Activated gamma-delta T cell treated with anti-CD3 and anti-CD28 coated beads, Interleukin-2, amount 50 U/mL, for 16 hours (primary cell): ENCODE data around the gene ATP2C2.
"Not testable (repeated sequence)": the region's sequence is repeated elsewhere in the genome, so short reads cannot be mapped to it uniquely, and the experiment has no call there.

Experiments
- DNase-seq: peaks from one replicate; pipeline ENCODE4 v3.0.0-alpha.2; 2020; ENCODE audit warnings: low read depth

ATP2C2 gene, protein sequence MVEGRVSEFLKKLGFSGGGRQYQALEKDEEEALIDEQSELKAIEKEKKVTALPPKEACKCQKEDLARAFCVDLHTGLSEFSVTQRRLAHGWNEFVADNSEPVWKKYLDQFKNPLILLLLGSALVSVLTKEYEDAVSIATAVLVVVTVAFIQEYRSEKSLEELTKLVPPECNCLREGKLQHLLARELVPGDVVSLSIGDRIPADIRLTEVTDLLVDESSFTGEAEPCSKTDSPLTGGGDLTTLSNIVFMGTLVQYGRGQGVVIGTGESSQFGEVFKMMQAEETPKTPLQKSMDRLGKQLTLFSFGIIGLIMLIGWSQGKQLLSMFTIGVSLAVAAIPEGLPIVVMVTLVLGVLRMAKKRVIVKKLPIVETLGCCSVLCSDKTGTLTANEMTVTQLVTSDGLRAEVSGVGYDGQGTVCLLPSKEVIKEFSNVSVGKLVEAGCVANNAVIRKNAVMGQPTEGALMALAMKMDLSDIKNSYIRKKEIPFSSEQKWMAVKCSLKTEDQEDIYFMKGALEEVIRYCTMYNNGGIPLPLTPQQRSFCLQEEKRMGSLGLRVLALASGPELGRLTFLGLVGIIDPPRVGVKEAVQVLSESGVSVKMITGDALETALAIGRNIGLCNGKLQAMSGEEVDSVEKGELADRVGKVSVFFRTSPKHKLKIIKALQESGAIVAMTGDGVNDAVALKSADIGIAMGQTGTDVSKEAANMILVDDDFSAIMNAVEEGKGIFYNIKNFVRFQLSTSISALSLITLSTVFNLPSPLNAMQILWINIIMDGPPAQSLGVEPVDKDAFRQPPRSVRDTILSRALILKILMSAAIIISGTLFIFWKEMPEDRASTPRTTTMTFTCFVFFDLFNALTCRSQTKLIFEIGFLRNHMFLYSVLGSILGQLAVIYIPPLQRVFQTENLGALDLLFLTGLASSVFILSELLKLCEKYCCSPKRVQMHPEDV

DNA sequence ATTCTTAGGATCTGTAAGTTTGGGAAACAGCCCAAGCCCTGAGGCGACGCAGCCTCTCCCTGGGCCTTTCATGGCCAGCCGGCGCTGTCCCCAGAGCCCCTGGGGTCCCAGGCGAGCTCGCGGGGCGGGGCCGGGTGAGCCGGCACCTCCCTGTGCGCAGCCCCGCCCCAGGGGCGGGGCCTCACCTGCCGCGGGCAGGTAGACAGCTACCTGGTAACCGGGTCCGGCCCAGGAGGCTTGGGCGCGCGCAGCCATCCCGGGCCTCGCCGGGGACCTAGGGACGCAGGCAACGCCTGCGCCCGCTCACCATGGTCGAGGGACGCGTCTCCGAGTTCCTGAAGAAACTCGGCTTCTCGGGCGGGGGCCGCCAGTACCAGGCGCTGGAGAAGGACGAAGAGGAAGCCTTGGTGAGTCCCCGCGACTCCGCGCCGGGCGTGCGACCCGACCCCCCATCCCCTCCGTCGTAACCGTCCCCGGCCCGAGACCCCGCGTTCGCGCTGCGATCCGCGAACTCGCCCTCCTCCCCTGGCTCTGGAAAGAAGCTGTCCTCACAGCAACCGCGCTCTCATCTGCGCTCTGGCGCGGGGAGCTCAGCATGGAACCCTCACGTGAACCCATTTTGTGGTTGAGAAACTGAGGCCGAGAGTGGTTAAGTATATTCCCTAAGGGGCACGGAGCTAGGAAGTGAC, at the start of gene ATP2C2:
TSS of gene ATP2C2 (plus strand) at position 231 of the 689 bp plus-strand sequence. CDS start at position 309, 78 bp downstream.
- no peak for DNase-seq

DNA sequence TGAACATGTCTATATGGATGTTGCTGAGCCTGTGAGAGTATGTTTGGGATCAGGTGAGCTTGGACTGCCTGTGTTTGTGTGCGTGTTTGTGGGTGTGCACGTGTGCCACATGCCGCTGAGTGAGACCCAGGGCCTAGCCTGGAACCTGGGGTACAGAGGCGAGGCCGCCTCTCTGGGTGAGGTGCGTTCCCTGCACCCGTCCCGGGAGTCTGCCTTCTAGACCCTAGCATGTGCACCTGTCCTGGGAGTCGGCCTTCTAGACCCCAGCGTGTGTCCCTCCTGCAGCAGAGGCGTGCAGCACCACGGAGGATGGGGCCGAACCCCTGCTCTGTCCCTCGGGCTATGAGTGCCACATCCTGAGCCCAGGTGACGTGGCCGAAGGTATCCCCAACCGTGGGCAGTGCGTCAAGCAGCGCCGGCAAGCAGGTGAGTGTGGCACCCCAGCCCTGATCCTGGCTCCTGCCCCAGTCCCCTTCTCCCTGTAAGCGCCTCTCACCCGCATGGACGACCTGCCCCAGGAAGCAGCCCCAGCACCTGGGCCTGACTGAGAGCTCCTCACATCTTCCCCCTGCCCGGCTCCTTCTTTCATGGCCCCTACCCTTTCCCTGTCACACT, 49.1 kb upstream of the ATP2C2 start:
- DNase-seq, result no peak

DNA sequence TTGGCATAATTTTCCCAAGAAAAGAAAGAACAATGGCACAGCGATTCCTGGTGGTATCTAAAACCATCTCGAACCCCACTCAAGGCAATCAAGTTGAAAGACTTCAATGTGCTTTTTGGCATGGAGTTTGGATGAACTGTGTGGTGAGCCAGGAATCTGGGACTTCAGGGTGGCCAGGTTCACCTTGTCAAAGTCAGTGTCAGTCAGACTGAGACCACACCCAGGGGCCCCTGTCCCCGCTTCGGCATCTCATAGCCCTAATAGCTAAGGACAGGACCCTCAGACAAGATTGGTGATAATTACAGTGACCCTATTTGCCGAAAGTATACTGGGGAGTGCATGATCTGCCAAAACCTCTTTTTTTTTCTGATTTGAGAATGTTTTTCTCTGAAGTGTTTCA, 47.8 kb upstream of the ATP2C2 start:
- DNase-seq, result no peak

DNA sequence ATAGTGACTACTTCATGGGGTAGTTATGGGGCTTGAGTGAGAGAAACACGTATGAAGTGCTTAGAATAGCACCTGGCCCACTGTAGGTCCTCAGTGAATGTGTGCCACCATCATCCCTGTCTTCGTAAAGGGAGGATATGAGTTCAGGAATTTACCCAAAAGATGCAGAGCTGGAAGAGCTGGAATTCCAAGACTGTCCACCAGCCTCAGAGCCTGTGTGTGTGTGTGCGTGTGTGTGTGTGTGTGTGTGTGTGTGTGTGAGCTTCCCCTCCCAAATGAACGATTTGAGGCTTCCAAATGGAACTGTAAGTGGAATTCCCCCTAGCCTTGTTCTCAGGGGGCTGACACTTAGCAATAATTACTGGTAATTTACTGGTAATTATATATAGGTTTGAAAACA, 46.4 kb upstream of the ATP2C2 start:
- no peak for DNase-seq

DNA sequence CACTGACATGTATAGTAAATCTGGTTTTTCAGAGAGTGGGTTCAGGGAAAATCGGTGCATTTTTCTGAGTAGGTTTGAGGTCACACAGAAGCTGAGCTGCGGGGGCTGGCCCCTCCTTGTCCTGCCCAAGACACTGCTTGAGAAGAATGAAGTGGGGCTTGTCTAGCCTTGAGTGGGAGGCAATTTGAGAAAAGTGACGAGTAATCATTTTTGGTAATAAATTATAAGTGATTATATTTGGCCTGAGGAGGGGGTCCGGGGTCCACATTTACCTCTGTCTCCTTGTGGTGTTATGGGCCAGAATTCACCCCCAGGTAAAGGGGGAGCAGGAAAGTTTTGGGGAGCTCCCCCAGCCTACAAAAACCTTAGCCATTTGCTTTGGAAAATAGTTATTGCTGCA, 45.6 kb upstream of the ATP2C2 start:
- no peak for DNase-seq

DNA sequence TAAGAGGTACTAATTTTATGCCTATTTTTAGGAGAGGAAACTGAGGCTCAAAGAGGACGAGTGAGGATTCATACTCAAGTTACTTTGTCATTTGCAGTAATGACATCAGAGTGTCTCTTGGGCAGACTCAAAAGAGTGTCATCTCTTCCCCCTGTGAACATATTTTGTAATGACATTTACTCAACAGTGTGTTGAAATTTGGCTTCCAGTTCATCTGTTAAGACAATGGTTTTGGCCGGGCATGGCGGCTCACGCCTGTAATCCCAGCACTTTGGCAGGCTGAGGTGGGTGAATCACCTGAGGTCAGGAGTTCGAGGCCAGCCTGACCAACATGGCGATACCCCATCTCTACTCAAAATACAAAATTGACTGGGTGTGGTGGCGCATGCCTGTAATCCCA, 44.7 kb upstream of the ATP2C2 start:
- DNase-seq, result no peak

DNA sequence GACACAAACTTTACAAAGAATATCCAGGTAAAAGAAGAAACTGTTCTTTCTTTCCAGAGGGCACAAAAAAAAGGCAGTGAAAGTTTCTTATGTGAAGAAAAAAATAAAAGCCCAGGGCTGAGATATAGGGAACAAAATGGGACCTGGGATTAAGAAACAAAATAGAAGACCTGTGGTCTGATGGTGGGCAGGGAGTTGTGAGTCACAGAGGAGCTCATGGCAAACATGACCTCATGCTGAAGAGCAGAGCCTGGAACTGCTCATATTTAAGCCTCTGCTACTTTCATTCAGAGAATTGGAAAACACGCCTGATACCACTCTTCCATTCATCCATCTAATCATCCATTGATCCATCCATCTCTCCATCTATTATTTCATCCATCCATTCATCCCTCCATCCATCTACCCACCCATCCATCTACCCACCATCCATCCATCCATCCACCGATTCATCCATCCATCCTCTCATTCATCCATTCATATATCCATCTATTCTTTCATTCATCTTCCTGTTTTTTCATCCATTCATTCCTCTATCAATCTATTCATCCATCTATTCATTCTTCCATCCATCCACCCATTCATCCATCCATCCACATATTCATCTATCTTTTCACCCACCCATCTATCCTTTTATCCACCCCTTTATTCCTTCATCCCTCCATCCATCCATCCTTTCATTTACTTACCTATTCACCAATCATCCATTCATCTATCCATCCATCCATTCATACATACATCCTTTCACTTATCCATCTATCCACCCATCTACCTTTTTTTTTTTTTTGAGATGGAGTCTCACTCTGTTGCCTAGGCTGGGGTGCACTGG, 43.7 kb upstream of the ATP2C2 start:
- no peak for DNase-seq

DNA sequence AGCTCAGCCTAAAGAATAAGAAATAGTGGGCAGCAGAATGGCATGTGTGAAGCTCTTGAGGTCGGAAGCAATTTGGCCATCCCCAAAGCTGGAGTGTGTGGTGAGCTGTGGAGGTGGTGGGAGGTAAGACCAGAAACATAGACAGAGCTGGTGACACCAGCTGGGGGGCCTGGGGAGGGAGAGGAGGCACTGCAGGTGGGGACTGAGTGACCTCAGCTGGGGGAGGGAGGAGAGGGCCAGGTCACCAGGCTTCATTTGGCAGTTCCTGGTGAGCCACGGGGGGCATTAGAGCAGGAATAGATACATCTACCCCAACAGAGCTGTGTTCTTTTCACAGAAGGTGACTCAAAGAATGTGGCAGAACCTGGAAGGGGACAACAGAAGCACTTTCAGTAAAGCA, 41.8 kb upstream of the ATP2C2 start:
- no peak for DNase-seq

DNA sequence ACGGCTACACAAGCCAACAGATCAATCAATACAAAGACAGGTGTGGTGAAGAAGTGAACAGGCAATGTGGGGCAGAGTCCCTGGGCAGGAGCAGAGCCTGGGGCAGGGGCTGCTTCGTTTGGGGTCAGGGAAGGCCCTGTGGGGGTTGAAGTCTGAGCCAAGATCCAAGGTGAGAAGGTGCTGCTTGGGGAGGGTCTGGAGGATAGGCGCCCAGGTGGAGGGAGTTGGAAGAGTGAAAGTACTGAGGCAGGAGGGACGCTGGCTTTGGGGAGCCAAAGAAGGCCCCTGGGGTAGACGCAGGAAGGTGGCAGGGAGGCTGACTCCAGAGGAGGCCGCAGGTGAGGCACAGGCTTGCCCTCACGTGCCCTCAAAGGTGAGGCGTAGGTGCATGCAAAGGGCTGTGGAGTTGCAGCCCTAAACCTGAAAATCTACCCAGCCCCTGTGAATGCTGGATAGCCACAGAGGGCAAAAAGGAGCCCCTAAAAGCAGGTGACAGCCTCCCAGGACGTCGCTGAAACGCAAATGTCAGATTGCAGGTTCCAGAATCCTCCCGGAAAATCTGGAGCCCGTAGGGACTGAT, 40.3 kb upstream of the ATP2C2 start:
- DNase-seq, result no peak

DNA sequence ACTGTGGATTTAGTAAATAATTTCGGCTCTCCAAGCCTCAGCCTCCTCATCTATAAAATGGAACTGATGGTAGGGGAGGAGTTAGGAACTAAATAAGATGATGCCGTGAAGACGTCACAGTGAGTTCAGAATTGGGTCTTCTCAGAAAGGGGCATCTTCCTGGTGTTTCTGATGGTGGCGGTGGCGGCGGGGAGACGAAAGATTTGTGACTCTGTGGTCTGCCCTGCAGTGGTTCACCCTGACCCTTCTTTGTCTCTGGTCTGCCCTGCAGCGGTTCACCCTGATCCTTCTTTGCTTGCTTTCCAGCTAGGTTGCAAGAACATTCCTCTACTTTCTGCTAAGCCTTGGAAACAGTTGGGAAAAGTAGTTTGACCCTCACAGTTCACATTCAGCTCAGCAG, 39.3 kb upstream of the ATP2C2 start:
- DNase-seq, result no peak

DNA sequence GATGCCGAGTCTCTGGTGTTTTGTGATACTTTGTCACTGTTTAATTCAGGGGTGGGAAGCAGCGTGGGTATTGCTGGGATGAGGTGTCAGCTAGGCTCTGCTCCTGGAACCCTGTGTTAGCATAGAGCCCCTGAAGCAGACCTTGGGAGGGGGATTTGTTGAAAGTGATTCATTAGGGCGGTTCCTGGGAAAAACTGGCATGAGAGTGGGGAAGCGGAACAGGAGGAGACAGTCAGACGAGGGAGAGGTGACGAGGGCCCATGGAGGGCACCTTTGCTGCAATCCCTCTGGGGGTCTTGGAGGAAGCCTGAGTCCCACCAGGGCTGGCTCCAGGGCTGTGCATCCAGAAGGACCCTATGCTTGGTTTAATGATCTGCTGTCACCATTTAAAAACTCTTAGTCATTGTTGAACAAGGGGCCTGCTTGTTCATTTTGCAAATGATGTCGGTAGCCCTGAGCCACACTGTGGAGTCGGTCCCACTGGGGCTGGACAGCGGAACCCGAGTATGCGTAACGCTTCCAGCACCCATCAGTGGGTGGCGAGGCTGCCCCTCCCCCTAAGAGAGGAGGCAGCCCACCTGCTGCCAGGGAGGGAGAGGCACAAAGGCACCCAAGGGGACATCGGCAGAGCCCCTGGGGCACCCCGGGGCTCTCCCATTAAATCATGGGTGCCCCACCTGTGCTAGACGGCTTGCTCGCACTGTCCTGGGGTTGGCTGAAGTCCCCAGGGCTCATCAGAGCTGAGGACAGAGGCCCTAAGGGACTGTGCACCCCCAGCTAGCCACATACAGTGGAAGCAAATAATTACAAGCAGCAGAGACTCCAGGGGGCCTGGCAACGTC, 38.3 kb upstream of the ATP2C2 start:
- DNase-seq, result no peak

DNA sequence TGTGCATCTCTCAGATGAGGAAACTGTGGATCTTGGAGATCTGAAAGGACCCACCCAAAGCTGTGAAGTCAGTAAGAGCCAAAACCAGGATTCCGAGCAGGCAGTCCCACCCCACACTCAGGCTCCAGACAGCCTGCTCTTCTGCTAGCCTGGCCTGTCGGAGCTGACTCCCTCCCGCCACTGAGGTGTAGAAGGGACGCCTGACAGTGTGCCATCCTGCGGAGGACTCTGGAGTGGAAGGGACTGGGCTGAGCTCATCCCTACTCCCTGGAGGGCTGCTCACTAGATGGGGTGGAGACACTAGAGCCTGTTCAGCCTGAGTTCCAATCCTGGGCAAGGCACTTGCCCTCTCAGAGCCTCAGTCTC, 37.7 kb upstream of the ATP2C2 start:
- DNase-seq, result no peak

DNA sequence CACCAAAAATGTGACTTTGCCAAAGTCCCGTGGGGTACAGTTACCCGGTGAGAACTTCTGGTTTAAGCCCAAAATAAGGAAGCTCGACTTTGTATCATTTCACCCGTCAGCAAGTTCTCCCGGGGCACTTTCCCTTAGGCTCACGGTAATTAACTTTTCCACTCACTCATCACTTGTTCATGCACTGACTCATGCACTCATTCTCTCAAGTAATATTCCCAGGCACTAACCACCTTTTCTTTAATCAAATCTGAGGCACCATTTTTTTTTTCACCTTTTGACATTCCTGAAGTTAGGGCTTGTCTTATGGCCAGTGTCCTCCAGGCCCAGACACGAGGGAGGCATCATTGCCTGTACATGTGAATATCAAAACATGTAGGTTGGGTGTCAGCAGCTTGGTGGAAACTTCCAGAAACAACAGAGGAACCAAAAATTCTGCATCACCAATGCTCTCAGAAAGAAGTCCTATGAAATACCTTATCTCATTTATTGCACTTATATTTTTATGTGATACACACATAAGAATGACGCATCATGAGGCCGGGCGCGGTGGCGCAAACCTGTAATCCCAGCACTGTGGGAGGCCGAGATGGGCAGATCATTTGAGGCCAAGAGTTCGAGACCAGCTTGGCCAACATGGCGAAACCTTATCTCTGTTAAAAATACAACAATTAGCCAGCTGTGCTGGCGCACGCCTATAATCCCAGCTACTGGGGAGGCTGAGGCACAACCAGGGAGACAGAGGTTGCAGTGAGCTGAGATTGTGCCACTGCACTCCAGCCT, 36.1 kb upstream of the ATP2C2 start:
- DNase-seq, result no peak

DNA sequence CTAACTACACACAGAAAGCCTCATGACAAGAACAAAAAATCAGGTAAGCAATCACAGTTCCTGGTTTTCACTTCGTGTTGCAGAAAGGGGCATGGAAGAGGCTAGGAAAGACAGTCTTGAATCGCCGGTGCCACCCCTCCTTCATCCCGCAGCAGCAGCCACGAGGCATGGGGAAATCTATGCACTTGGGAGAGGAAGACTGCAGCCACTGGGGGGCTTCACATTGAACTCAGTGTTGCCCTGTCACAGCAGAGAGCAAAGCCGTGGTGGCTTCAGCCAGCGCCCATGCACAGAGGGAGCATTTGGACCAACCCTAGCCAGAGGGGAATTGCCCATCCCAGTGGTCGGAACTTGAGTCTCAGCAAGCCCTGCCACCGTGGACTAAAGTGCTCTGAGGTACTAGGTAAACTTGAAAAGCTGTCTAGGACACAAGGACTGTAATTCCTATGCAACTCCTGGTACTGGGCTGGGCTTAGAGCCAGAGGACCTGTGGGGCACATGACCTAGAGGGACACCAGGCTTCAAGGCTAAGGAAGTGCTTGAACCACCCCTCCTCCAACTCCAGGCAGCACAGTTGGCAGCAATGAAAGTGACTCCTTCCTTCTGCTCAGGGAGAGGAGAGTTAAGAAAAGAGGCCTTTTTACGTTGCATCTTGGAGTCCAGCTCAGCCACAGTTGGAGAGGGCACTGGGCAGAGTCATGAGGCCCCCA, 35.2 kb upstream of the ATP2C2 start:
- DNase-seq, result no peak

DNA sequence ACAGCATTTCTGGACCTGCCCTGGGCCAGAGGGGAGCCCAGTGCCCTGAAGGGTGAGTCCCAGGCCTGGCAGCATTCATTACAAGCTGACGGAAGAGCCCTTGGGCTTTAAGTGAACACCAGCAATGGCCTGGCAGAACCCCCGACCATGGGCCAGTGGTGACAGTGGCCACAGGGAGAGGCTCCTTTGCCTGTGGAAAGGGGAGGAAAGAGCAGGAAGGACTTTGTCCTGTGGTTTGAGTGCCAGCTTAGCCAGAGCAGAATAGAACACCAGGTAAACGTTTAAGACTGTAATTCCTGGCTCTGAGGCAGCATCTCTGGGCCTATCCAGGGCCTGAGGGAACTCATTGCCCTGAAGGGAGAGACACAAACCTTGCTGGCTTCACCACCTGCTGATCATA, 34.3 kb upstream of the ATP2C2 start:
- no peak for DNase-seq

DNA sequence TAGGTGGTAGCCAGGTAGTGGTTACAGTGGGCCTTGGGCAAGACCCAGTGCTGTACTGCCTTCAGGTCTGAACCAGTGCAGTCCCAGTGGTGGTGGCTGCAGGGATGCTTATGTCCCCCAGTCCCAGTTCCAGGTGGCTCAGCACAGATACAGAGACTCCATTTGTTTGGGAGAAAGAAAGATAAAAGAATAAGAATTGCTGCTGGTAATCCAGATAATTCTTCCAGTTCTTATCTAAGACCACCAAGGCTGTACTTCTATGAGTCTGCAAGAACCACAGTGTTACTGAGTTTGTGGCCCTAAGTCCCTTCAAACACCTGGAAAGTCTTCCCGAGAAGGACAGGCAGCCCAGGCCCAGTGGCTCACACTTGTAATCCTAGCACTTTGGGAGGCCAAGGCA, 33.9 kb upstream of the ATP2C2 start:
- DNase-seq, result no peak

DNA sequence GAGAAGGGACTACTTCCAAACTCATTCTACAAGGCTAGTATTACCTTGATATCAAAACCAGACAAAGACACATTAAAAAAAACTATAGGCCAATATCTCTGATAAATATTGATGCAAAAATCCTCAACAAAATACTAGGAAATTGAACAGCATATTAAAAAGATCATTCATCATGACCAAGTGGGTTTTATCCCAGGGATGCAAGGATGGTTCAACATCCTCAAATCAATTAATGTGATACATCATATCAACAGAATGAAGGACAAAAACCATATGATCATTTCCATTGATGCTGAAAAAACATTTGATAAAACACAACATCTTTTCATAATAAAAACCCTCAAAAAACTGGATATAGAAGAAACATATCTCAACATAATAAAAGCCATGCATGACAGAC, 31.1 kb upstream of the ATP2C2 start:
- not testable (repeated sequence) for DNase-seq

DNA sequence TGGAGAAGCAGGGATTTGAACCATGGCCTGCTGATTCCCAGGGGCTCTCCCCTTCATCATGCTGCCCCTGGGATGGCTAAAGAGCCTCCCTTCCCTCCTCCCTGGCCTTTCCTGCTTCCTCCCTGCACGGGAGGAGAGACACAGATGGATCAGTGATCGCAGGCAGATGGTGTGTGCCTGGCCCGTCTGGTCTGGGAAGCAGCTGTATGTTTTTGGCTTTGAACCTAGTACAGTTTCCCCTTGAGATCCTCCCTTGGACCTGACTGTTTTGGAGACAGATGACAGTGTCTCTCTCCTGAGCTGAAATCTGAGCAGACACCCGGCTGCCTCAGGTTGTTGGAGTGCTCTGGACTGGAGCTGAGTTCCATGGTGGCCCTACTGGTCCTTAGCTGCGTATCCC, 29.0 kb upstream of the ATP2C2 start:
- DNase-seq, result no peak

DNA sequence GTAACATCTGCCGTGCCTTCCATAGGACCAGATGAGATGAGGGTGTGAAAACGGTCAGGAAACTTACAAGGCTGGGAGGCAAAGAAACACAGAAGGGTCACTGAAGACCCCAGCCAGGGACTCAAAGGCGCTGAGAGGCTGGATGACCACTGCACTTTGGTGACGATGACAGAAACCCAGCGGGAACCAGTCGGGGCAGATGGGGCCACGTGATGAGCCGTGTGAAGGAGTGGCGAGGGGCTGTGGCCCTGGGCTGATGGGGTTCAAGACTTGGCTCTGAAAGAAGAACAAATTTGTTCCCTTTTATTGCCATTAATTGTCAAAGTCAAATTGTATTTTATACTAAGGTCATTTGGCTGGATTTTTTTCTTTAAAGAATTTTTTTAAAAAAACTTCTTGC, 28.6 kb upstream of the ATP2C2 start:
- DNase-seq, result no peak
